NB4 (cell line): ENCODE measurements around the gene NLRP3.

Source experiments
- DNase-seq: peaks from one replicate; pipeline ENCODE4 v3.0.0; 2010; ENCODE audit warnings: low read depth
- H3K4me3 ChIP-seq: one replicate; pipeline ENCODE4 v1.5.1; 2011; ENCODE audit warnings: mild to moderate bottlenecking, low read depth, low read length, moderate library complexity
- CTCF ChIP-seq: IDR thresholded peaks from one replicate; pipeline ENCODE4 v1.5.1; 2012; ENCODE audit warnings: low read depth, low read length
- MAX ChIP-seq: IDR thresholded peaks from 2 replicates; pipeline ENCODE4 v1.6.1; 2011; ENCODE audit warnings: low read depth, low read length
- MYC ChIP-seq: IDR thresholded peaks from 2 replicates; pipeline ENCODE4 v1.6.1; 2011; ENCODE audit warnings: low read depth, low read length
- POLR2A ChIP-seq: IDR thresholded peaks from 2 replicates; pipeline ENCODE4 v1.6.1; 2011; ENCODE audit warnings: mild to moderate bottlenecking; ENCODE audit not compliant: insufficient read length; ENCODE audit errors: extremely low read depth

NLRP3 gene

GRCh38 chr1:247430434-247430833 is 14.5 kb downstream of the NLRP3 start:
- TF ChIP-seq CTCF (no peak), POLR2A (no peak)
- no peak for DNase-seq
- H3K4me3 ChIP-seq = no peak overlapping the region

- H3K4me3 ChIP-seq = no peak overlapping the region
- peak; percentile 35 for DNase-seq
- TF ChIP-seq CTCF = no peak
- no peak for TF ChIP-seq POLR2A
- TF ChIP-seq MYC = no peak
- no peak for TF ChIP-seq MAX
Observed at GRCh38 chr1:247431643-247432042, 15.7 kb downstream of the NLRP3 start.

- TF ChIP-seq POLR2A (no peak), MYC (no peak), CTCF (no peak), MAX (no peak)
- DNase-seq = no peak
- H3K4me3 ChIP-seq = no peak overlapping the region
Observed at GRCh38 chr1:247434005-247434404, 18.0 kb downstream of the NLRP3 start.

GRCh38 chr1:247435030-247435758 is 19.2 kb downstream of the NLRP3 start:
- peak; percentile 48 for DNase-seq
- TF ChIP-seq MYC (no peak), MAX (no peak), CTCF (no peak), POLR2A (no peak)

GRCh38 chr1:247435759-247436147 is 19.8 kb downstream of the NLRP3 start:
- DNase-seq = no peak
- no peak overlapping the region for H3K4me3 ChIP-seq
- TF ChIP-seq POLR2A (no peak), MAX (no peak), MYC (no peak), CTCF (no peak)

More at GRCh38 chr1:247435030-247435758, 19.2 kb downstream of the NLRP3 start:
- H3K4me3 ChIP-seq = no peak overlapping the region
